HG03159 (cell line): Measurements from ENCODE around the gene PRICKLE1.

Experiments
- ATAC-seq: cut with Tn5 transposase; IDR thresholded peaks from one replicate; pipeline ENCODE4 v1.9.1; 2021; ENCODE audit warnings: mild to moderate bottlenecking, moderate library complexity; ENCODE audit not compliant: unreplicated experiment

PRICKLE1 gene

GRCh38 chr12:42462486-42462885 is 127.1 kb downstream of the PRICKLE1 start:
- no peak for ATAC-seq

- ATAC-seq: no peak
Observed at GRCh38 chr12:42459336-42459847, 130.2 kb downstream of the PRICKLE1 start.

GRCh38 chr12:42458575-42458974 is 131.0 kb downstream of the PRICKLE1 start:
- no peak for ATAC-seq

GRCh38 chr12:42450248-42450647 is 139.3 kb downstream of the PRICKLE1 start:
- ATAC-seq: no peak

- ATAC-seq: no peak
Observed at GRCh38 chr12:42448841-42449240, 140.7 kb downstream of the PRICKLE1 start.

- no peak for ATAC-seq
Observed at GRCh38 chr12:42447371-42447786, 142.2 kb downstream of the PRICKLE1 start.

GRCh38 chr12:42446761-42447160 is 142.8 kb downstream of the PRICKLE1 start:
- ATAC-seq: no peak

- ATAC-seq: no peak
Observed at GRCh38 chr12:42445891-42446290, 143.7 kb downstream of the PRICKLE1 start.

- no peak for ATAC-seq
Observed at GRCh38 chr12:42444192-42444943, 145.2 kb downstream of the PRICKLE1 start.

- ATAC-seq: no peak
Observed at GRCh38 chr12:42442888-42443287, 146.7 kb downstream of the PRICKLE1 start.

GRCh38 chr12:42442311-42442759 is 147.2 kb downstream of the PRICKLE1 start:
- ATAC-seq: no peak

- no peak for ATAC-seq
Observed at GRCh38 chr12:42440608-42441007, 148.9 kb downstream of the PRICKLE1 start.

- ATAC-seq: no peak
Observed at GRCh38 chr12:42432517-42433140, 156.9 kb downstream of the PRICKLE1 start.

GRCh38 chr12:42428850-42429249 is 160.7 kb downstream of the PRICKLE1 start:
- no peak for ATAC-seq

GRCh38 chr12:42426746-42427145 is 162.8 kb downstream of the PRICKLE1 start:
- ATAC-seq: no peak

GRCh38 chr12:42422785-42423184 is 166.8 kb downstream of the PRICKLE1 start:
- ATAC-seq: peak; percentile 48

- peak; percentile 95 for ATAC-seq
Observed at GRCh38 chr12:42421844-42422779, 167.4 kb downstream of the PRICKLE1 start.

GRCh38 chr12:42420395-42420794 is 169.2 kb downstream of the PRICKLE1 start:
- ATAC-seq: no peak

GRCh38 chr12:42410340-42410739 is 179.2 kb downstream of the PRICKLE1 start:
- no peak for ATAC-seq

GRCh38 chr12:42409471-42409870 is 180.1 kb downstream of the PRICKLE1 start:
- ATAC-seq: no peak

- no peak for ATAC-seq
Observed at GRCh38 chr12:42407306-42407705, 182.2 kb downstream of the PRICKLE1 start.
